Right lobe of liver (tissue), 4 donors: ENCODE data around the gene ISYNA1.

ENCODE experiments used
- POLR2A ChIP-seq: fragments of 450-650 bp; IDR thresholded peaks from one replicate; pipeline ENCODE4 v1.6.1; 2017; ENCODE audit warnings: antibody characterized with exemption, mild to moderate bottlenecking
- TF ChIP-seq, protein P1 (sequence below), 4 donors: fragments of 200-600 bp in 3 of 4; fragments of 450-650 bp in 1 of 4; IDR thresholded peaks; one replicate each; pipeline versions ENCODE4 v1.5.1 to v1.8.0; 2016 to 2022; ENCODE audit warnings: antibody characterized with exemption in 4 of 4, mild to moderate bottlenecking in 2 of 4
- donor health status: DM: no; HTN: no; CAD: no.
- donor health status: DM: no; HTN: no; CAD: no.
- donor health status: DM: no; HTN: yes; CAD: no.

- TF ChIP-seq, protein P1, sequence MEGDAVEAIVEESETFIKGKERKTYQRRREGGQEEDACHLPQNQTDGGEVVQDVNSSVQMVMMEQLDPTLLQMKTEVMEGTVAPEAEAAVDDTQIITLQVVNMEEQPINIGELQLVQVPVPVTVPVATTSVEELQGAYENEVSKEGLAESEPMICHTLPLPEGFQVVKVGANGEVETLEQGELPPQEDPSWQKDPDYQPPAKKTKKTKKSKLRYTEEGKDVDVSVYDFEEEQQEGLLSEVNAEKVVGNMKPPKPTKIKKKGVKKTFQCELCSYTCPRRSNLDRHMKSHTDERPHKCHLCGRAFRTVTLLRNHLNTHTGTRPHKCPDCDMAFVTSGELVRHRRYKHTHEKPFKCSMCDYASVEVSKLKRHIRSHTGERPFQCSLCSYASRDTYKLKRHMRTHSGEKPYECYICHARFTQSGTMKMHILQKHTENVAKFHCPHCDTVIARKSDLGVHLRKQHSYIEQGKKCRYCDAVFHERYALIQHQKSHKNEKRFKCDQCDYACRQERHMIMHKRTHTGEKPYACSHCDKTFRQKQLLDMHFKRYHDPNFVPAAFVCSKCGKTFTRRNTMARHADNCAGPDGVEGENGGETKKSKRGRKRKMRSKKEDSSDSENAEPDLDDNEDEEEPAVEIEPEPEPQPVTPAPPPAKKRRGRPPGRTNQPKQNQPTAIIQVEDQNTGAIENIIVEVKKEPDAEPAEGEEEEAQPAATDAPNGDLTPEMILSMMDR (IDR thresholded peaks at IDR 0.05), result no peak
- peak; percentile 7 for TF ChIP-seq POLR2A
Measured at GRCh38 chr19:18468517-18468916, 30.6 kb upstream of the ISYNA1 start.
